HG03558 (cell line): ENCODE data around the gene PDZRN4.

Source experiments
- ATAC-seq: cut with Tn5 transposase; IDR thresholded peaks from one replicate; pipeline ENCODE4 v1.9.1; 2021; ENCODE audit warnings: moderate number of reproducible peaks; ENCODE audit not compliant: unreplicated experiment; ENCODE audit errors: extremely low read depth

The PDZRN4 gene

DNA sequence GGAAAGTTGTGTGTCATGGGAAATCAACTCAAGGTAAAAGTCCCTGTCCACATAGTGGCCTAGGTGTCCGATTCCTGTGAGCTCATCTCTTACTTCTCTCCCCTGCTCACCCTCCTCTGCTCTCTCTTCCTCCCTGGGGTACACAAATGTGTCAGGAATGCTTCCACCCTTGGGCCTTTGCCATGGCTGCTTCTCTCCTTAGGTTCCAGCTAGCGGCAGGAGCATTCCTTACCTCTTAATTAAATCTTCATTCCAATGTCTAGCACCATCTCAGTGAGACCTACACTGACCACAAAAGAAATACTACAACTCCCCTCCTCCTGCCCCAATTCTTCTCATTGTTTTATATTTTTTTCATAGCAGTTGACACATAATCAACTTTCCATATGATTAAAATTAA, 298.6 kb downstream of the PDZRN4 start:
- ATAC-seq = no peak

- no peak for ATAC-seq
Measured at GRCh38 chr12:41496009-41496408, 307.9 kb downstream of the PDZRN4 start.

DNA sequence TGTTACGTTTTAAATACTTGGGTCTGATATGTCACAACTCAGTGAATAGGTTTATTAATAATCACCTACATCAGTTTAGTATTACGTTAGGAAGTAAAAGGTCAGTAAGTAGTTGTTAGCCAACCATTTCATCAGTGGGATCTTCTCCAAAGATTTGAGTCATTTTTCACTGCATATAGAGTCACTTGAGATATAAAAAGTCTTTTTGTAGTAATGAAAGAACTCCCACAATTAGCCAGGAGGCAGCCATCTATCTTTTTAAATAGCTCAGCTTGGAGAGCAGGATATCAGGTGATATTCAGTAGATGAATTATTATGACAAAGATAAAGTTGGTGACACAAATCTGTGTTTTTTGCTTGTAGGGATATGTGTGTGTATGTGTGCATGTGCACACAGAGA, 309.3 kb downstream of the PDZRN4 start:
- ATAC-seq = no peak

DNA sequence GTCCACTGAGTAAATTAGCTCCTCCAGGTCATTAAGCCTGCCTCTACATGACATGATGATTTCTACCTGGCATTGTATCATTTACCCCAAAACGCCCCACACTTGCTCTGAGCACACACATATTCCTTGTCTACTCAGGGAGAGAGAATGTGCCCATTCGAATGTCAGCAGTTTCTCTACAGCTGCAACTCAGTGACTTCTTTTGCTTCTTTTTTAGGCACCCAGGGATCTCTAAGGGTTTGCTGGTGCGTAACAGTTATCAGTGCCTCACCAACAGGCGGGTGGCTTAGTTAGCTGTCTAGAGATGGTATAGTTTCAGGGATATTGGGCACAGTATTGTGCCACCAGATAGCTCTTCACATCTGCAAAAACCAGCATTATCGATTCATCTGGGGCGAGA, 316.9 kb downstream of the PDZRN4 start:
- ATAC-seq = no peak

DNA sequence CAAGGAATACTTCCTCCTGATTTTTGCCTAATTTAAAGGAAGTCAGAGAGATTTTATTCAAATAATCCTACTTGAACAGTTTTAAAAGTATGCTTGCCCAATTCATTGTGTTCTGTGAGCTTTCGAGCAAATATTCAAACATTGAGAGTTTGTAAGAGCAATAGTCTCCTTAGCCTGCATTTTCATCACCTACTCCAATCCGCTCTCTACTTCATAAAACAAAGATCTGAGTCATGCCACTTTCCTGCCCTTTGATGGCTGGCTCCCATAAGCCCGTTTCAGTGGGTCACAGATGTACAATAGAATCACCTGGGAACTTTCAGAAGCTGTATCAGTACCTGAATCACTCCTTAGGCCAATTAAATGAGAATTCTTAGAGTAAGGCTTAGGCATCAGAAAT, 319.2 kb downstream of the PDZRN4 start:
- ATAC-seq = no peak

DNA sequence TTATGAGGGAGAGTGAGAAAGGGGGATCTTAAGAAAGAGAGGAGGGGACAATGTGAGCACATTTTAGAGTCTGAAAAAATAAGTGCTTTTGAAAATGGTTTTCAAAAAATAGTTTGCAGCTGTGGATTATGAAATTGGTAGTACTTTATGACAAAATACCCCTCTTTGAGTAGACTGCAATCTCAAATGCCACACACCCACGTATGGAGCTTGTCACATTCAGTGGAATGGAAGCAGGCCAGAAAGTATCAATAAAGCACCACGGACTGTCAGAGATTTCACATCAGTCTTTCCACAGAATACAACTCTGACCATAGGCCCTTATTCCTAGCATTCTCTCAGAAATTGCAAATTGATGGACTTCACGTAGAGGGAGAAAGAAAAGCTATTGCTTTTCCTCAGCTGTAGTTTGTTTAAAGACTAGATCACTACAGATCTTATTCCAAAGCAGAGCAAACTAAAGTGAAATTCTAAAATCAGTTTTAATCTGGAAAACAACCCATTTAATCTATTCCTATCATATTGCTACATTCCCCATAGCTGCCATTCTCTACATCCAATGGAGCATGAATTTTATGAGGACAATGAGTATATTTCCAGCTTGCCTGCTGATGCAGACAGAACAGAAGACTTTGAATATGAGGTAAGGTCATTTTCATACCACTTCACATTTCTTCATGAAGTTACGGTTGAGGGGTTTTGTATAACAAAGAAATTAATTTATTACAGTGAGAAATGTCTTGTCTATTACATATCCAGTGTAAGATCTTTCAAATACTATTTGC, 321.3 kb downstream of the PDZRN4 start:
- ATAC-seq = no peak

- ATAC-seq = no peak
Measured at GRCh38 chr12:41510470-41510869, 322.4 kb downstream of the PDZRN4 start.

GRCh38 chr12:41511247-41511646, 323.1 kb downstream of the PDZRN4 start:
- no peak for ATAC-seq

DNA sequence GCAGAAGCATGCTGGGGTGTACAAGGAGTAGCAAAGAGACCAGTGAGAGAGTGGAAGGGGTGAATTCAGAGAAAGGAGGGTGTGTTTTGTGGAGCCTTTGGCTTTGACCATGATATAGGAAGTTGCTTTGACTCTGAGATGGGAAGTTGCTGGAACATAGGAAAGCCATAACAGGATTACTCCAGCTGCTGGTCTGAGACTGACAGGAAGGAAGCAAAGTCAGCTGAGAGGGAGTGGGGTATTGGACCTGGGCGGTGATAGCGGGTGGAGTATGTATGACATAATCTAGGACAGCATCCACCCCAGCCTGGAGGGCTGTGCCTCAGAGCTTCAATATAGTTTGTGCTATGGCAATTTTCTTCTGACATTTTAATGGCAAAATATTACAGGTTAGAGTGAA, 324.4 kb downstream of the PDZRN4 start:
- ATAC-seq = no peak

DNA sequence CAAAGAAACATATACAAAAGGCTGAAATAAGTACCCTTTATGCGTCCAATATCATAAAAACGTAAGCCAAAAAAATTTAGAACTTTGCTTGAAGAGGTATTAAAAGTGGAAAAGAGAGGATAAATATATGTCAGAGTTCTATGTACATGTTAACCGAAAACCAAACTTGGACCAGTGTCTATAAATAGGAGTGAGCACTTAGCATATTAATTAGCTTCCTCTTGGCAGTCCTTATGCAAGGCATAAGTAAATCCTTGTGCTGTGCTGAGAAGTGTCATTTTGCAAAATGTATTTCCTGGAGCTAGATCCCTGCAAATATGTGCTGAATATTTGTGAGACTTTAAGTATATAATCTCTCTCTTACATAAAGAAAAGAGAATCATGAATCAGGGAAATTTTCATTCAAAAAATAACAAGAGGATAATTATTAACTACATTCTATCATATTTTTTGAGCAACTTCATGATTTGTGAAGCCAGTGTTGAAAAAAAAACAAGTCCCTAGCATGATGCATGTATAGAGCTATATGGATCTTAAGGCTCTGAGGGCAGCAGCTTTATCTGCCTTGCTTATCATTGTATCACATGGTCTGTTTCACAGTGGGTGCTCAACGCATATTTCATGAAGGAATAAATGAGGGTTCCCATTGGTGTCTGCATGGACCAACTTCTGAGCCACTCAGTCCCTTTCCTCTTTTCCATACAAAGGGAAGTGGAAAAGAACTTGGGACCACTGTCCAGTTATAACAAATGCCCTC, 326.1 kb downstream of the PDZRN4 start:
- no peak for ATAC-seq

DNA sequence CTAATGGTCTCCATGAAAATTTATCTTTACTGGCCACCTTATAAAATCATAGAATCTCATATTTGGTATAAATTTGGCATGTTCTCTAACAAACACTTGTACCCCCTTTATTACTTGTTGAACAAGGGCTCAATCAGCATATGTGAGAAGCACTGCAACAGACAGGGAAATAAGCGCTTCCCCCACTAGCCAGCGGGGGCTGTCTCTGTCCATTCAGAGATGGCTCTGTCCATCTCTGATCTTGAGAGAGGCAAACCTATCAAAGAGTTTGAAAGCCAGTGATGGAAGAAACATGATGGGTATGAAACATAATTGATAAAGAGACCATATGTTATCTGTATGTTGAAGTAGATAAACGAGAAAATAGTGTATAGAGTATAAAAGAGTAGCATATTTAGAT, 326.8 kb downstream of the PDZRN4 start:
- ATAC-seq = no peak

GRCh38 chr12:41515953-41516352, 327.8 kb downstream of the PDZRN4 start:
- ATAC-seq = no peak

DNA sequence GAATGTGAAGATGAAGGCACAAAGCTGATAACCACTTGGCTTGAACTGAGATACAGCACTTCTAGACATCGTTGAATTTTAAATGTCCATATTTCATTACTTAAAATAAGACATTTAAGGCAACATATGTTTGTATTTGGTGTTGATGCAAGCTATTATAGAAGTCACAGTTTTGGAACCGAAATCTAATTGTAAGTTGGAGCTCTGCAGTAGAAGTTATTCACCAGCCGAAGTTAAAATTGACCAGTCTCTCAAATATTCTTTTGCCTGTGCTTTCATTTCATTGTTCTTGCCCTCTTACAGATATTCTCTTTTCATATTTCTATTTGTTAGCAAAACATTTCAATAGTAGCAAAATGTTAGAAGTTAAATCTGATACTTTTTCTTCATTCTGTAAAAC, 332.7 kb downstream of the PDZRN4 start:
- ATAC-seq = no peak

DNA sequence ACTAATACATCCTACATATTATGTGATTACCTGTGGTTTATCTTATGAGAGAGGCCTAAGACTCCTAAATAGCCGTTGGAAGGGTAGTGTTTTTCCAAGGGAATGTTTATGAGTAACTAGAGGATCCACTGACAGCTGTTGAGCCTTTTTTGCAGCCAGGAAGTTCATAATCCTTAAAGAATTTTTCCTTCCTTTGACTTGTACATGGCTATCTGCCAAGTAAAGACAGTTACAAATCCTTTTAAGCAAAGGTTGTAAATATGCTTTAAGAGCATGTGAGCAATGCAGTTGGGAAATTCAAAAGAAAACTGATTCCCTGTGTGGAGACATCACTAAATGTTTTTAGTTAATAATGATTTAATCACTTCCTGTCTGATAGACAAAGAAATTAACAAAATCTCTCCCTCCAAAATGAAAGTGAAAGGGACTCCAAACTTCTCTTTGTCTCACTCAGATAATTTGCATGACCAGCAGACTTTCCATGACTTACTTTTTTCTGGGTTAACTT, 333.8 kb downstream of the PDZRN4 start:
- peak; percentile 55 for ATAC-seq

DNA sequence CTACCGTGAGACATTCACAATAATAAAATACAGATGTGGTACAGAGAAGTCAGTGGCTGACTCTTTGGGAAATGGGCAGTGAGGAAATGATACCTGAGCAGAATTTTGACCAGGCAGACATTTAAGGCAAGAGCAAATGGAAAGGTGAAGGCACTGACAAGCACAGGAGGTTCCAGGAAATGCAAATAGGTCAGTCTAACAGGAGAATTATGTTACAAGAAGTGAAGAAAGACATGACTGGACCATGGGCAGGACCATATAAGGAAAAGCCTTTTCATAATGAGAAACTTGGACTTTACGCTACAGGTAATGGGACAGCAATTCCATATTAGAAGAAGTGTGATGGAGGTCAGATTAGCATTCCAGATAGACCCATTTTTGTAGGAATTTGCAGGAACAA, 338.9 kb downstream of the PDZRN4 start:
- no peak for ATAC-seq

DNA sequence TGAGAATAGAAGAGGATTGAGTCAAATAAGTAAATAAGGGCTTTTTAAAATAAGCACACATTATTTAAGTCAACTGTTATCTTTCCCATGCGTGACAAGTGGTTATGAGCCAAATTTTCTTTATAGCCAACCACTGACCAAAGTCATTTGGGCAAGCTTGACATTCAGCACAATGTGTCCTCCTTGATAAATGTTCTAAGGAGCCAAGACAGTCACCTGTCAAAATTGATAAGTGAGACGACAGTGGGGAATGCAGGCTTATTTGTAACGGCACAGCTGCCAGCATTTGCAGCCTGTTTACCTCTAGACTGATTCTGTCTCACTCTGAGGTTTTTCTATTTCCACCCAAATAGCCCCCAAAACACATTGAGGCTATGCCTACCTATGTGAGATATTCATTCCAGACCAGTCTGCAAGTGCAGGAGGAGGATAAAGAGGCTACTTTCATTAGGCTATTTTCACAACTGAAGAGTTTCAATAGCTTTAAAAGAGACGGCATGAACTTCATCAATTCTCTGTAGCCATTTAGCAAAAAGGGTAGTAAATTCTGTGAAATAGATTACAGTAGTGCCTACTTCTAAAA, 339.5 kb downstream of the PDZRN4 start:
- ATAC-seq = no peak

DNA sequence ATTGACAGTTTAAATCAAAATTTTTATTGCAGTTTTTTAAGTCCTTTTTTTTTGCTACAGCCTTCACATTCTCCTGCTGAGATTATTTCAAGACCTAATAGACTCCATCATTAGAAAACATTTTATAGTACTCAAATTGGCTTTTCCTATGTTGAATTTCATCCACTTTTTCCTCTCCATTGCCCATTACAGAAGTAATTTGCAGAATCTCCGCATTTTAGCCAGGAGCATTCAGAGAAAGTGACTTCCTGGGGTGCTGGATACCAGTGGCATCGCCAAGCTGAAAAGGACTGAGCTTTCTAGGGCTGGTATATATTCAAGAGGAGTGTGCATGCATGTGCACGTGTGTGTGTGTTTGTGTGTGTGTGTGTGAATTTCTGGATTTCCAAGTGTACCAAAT, 340.8 kb downstream of the PDZRN4 start:
- ATAC-seq = no peak

DNA sequence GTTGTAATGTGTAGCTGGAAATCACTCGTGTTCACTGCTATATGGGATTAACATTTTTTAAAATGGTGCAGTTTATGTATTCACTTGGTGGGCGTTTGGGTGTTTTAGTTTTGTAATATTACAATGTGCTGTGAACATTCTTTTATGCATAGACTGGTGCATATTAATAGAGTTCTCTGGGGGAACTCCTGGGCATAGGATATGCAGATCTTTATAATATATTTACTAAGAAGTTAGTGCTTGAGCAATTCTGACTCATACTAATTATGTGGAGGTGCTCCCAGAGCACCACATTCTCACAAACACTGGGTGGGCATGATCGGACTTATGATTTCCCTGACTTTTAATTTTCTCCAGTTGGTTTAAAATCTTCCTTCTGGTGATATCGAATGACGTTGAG, 342.3 kb downstream of the PDZRN4 start:
- ATAC-seq = no peak

DNA sequence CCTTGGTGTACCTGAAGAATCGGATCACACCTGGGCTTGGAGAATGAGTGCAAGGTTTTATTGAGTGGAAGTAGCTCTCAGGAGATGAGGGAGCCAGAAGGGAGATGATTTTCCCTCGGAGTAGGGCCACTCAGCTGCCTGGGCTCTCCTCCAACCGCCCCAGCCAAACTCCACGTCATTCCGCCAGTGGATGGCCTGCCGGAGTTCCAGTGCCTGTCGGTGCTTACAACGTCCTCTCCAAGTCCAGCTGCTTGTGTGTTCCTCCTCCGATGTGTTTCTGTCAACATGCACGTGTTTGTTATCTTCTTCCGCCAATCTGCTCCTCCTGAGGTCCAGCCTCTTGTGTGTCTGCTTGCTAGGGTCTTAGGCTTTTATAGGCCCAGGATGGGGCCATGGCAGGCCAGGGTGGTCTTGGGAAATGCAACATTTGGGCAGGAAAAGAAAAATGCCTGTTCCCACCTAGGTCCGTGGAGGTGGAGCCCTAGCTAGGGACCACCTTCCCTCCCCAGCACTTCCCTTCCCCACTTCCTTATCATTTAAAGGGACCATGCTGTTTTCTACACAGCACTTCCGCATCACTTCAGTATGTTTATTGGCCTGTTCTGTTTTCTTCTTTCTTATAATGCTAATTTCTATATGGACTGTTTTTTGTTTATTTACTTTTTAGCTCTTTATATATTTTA, 343.2 kb downstream of the PDZRN4 start:
- no peak for ATAC-seq

GRCh38 chr12:41532072-41532471, 344.0 kb downstream of the PDZRN4 start:
- no peak for ATAC-seq
